ENCODE results near the gene PXDC1.

GRCh38 chr6:3781504-3781903, 30.0 kb upstream of the PXDC1 start:
- no peak for TF ChIP-seq POLR2AphosphoS5 (IDR thresholded peaks at IDR 0.05)
- TF ChIP-seq POLR2A (IDR thresholded peaks at IDR 0.05; ENCODE audit: low read depth), result no peak

Data from esophagus muscularis mucosa (tissue), 2 donors.